ENCODE data around the gene XKRX. TPM values are rescaled to one million over a fixed set of nuclear protein-coding genes. Genes with fewer than 3 reads are reported as not detected.

Gene XKRX
- total RNA-seq, 6 experiments from 2014 or later, result 0.07 to 0.18 (median 0.15) TPM; not detected in 3

GRCh38 chrX:100871594-100872560 is 56.8 kb downstream of the XKRX start:
- H3K4me1 ChIP-seq, result no peaks in the 10 kb centered on the region
- H3K9me3 ChIP-seq, result no peaks in the 10 kb centered on the region
- TF ChIP-seq, protein P1, sequence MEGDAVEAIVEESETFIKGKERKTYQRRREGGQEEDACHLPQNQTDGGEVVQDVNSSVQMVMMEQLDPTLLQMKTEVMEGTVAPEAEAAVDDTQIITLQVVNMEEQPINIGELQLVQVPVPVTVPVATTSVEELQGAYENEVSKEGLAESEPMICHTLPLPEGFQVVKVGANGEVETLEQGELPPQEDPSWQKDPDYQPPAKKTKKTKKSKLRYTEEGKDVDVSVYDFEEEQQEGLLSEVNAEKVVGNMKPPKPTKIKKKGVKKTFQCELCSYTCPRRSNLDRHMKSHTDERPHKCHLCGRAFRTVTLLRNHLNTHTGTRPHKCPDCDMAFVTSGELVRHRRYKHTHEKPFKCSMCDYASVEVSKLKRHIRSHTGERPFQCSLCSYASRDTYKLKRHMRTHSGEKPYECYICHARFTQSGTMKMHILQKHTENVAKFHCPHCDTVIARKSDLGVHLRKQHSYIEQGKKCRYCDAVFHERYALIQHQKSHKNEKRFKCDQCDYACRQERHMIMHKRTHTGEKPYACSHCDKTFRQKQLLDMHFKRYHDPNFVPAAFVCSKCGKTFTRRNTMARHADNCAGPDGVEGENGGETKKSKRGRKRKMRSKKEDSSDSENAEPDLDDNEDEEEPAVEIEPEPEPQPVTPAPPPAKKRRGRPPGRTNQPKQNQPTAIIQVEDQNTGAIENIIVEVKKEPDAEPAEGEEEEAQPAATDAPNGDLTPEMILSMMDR (IDR thresholded peaks at IDR 0.05), result no peak
- no peak for TF ChIP-seq POLR2A (IDR thresholded peaks at IDR 0.05)
- intact Hi-C loops (cut with DNase I), result no loop called here
- no peak overlapping the region for H3K4me3 ChIP-seq
- H3K27ac ChIP-seq, result no peak overlapping the region
- peaks cover 0 to 4% of the 10 kb centered on the region in 2 donors for H3K27me3 ChIP-seq
- ATAC-seq (no peak), DNase-seq (no peak)
- H3K36me3 ChIP-seq, result no peaks in the 10 kb centered on the region
- WGBS (ENCODE audit: insufficient coverage, low coverage, low lambda C conversion rate, missing lambda C conversion rate), result 29% methylated on average over 7 of the region's 9 CpGs

DNA sequence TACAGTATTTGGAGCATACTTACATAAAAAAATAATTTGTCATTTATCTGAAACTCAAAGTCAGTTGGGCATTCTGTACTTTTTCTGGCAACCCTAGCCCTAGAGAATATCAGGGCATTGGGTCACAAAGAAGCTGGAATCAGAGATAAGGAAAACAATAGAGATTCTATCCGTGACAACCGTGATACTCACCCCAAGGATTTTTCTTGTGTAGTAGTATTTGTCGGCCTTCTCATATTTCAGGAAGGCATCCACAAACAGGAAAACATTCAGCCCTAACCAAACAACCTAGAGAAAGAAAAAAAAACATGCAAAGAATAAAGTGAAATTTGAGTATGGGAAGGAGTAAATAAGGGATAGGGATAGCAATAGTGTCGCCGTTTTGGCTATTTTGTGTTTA is 58.2 kb downstream of the XKRX start:
- Histone ChIP-seq H3K9me3 (no peaks in the 10 kb centered on the region), H3K27ac (no peak overlapping the region), H3K4me3 (no peak overlapping the region), H3K36me3 (no peaks in the 10 kb centered on the region), H3K27me3 (peaks cover 0 to 4% of the 10 kb centered on the region in 2 donors), H3K4me1 (no peaks in the 10 kb centered on the region)
- TF ChIP-seq, protein P1 (IDR thresholded peaks at IDR 0.05), result no peak
- TF ChIP-seq POLR2A (IDR thresholded peaks at IDR 0.05), result no peak
- ATAC-seq, result no peak
- intact Hi-C loops (cut with DNase I), result no loop called here
- WGBS (ENCODE audit: insufficient coverage, low coverage, low lambda C conversion rate, missing lambda C conversion rate), result 51% methylated on average over 5 of the region's 5 CpGs
- no peak for DNase-seq

- TF ChIP-seq POLR2A (IDR thresholded peaks at IDR 0.05), result no peak
- TF ChIP-seq, protein P1 (IDR thresholded peaks at IDR 0.05), result no peak
- no peak for DNase-seq
- Histone ChIP-seq H3K9me3 (no peaks in the 10 kb centered on the region), H3K4me1 (no peaks in the 10 kb centered on the region), H3K4me3 (no peak overlapping the region), H3K27me3 (no peaks in the 10 kb centered on the region), H3K36me3 (no peaks in the 10 kb centered on the region), H3K27ac (no peak overlapping the region)
- WGBS (ENCODE audit: insufficient coverage, low coverage, low lambda C conversion rate, missing lambda C conversion rate), result 68% methylated on average over 2 of the region's 2 CpGs
- intact Hi-C loops (cut with DNase I), result no loop called here
- no peak for ATAC-seq
These were observed 60.4 kb downstream of the XKRX start for GRCh38 chrX:100868273-100868672.

DNA sequence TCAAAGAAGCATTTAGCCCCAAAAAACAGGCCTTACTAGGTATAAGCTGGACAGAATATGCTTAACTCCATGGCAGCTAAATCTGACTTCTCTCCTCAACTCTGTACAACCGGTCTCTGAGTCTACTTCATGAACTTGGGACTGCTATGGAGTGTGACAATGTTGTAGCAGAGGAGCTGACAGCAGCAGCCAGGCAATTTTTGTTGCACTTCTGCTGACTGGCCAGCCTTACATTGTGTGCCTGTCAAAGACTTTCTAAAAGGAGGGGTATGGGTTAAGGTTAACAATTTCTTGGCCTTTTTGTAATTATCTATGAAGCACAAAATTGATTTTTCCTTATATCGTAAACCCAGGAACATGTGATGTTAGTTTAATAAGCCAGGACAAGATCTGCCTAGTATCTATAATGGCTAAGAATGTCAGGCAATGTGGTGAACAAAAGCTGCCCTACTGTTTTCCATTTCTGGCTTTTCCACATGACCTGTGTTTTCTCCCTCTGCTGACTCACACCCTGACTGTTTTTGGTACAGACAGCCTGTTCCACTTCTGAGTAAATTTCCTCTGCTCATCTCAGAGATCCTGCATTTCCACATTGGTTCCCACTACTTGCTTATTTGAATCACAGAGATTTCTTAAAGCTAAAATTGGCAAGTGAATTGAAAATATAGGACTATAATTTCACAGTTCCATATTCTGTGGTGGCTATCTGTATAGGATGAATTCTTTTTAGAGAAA is 63.9 kb downstream of the XKRX start:
- ATAC-seq, result no peak
- intact Hi-C loops (cut with DNase I), result no loop called here

More for the DNA sequence above, 63.9 kb downstream of the XKRX start:
- TF ChIP-seq, protein P1 (IDR thresholded peaks at IDR 0.05), result no peak
- TF ChIP-seq POLR2A (IDR thresholded peaks at IDR 0.05), result no peak
- WGBS (ENCODE audit: insufficient coverage, low coverage, low lambda C conversion rate, missing lambda C conversion rate), result 65% methylated on average over 2 of the region's 2 CpGs
- H3K27me3 ChIP-seq, result no peaks in the 10 kb centered on the region
- no peaks in the 10 kb centered on the region for H3K9me3 ChIP-seq
- H3K4me1 ChIP-seq, result no peaks in the 10 kb centered on the region
- H3K4me3 ChIP-seq, result no peak overlapping the region
- H3K27ac ChIP-seq, result no peak overlapping the region
- no peaks in the 10 kb centered on the region for H3K36me3 ChIP-seq
- no peak for DNase-seq

Other genes with a start within 250 kb of the XKRX start
- 10 to 100 TPM in 4 of 6 experiments, 1 to 10 TPM in 2; 7.0 to 24.0 (median 15.2) TPM for gene SYTL4, start 196.8 kb downstream of the XKRX start, total RNA-seq
- 10 to 100 TPM in 1 of 6 experiments, 1 to 10 TPM in 5; 5.1 to 10.3 (median 5.5) TPM for gene CSTF2, start 108.5 kb downstream of the XKRX start, total RNA-seq
- not detected for gene NOX1, start 54.6 kb downstream of the XKRX start, total RNA-seq
- gene ARL13A, start 40.8 kb upstream of the XKRX start, total RNA-seq, result not detected
- 10 to 100 TPM in 1 of 6 experiments, 1 to 10 TPM in 5; 5.3 to 11.5 (median 7.5) TPM for gene TRMT2B, start 123.2 kb upstream of the XKRX start, total RNA-seq
- not detected for gene TMEM35A, start 150.0 kb upstream of the XKRX start, total RNA-seq
- gene CENPI, start 169.3 kb upstream of the XKRX start, total RNA-seq, result 1 to 10 TPM in 1 of 6 experiments, under 1 TPM in 5; 0.13 to 1.3 (median 0.54) TPM